Astrocyte (in vitro differentiated cells and primary cell): Measurements from ENCODE around the gene CADM4. TPM values are rescaled to one million over a fixed set of nuclear protein-coding genes. Genes with fewer than 3 reads are reported as not detected.

Source experiments
- DNase-seq: peaks from one replicate; pipeline ENCODE4 v3.0.0-alpha.2; 2010; ENCODE audit warnings: low read depth
- FAIRE-seq: peaks from 2 replicates; lab custom pipeline; 2011; peaks lifted over from hg19 to GRCh38; lab: Jason Lieb, UNC
- H2AFZ ChIP-seq: 2 replicates; pipeline ENCODE4 v1.6.0; 2012; ENCODE audit warnings: low read depth, low read length, inconsistent platforms
- H3K27ac ChIP-seq: 2 replicates; pipeline ENCODE4 v1.5.1; 2011; ENCODE audit warnings: low read depth, low read length, inconsistent platforms
- H3K27me3 ChIP-seq: 2 replicates; pipeline ENCODE4 v1.6.0; 2011; ENCODE audit warnings: low read length, inconsistent platforms; ENCODE audit not compliant: insufficient read depth
- H3K36me3 ChIP-seq: 2 replicates; pipeline ENCODE4 v1.5.1; 2011; ENCODE audit warnings: low read length, inconsistent platforms; ENCODE audit not compliant: insufficient read depth
- H3K4me1 ChIP-seq: 2 replicates; pipeline ENCODE4 v1.5.1; 2011; ENCODE audit warnings: low read length, inconsistent platforms; ENCODE audit not compliant: insufficient read depth
- H3K4me2 ChIP-seq: 2 replicates; pipeline ENCODE4 v1.6.0; 2012; ENCODE audit warnings: low read length, inconsistent platforms
- H3K4me3 ChIP-seq: 2 replicates; pipeline ENCODE4 v1.5.1; 2011; ENCODE audit warnings: low read depth, mild to moderate bottlenecking, low read length, inconsistent platforms; ENCODE audit not compliant: insufficient read depth
- H3K79me2 ChIP-seq: 2 replicates; pipeline ENCODE4 v1.6.0; 2012; ENCODE audit warnings: mild to moderate bottlenecking, low read length, inconsistent platforms; ENCODE audit not compliant: insufficient read depth
- H3K9ac ChIP-seq: 2 replicates; pipeline ENCODE4 v1.6.0; 2012; ENCODE audit warnings: mild to moderate bottlenecking, low read length, inconsistent platforms
- H3K9me3 ChIP-seq: 2 replicates; pipeline ENCODE4 v1.5.1; 2012; ENCODE audit warnings: low read depth, mild to moderate bottlenecking, low read length, inconsistent platforms; ENCODE audit not compliant: insufficient read depth
- H4K20me1 ChIP-seq: 2 replicates; pipeline ENCODE4 v1.6.0; 2012; ENCODE audit warnings: low read length, inconsistent platforms; ENCODE audit not compliant: insufficient read depth
- H3K27ac Mint-ChIP-seq: one replicate; pipeline ENCODE4 v1.8.0; 2021; ENCODE audit warnings: mild to moderate bottlenecking, mixed read lengths; ENCODE audit not compliant: unreplicated experiment
- H3K27me3 Mint-ChIP-seq: one replicate; pipeline ENCODE4 v1.8.0; 2021; ENCODE audit warnings: low read depth, mixed read lengths; ENCODE audit not compliant: unreplicated experiment
- H3K36me3 Mint-ChIP-seq: one replicate; pipeline ENCODE4 v1.8.0; 2021; ENCODE audit warnings: low read depth, mixed read lengths; ENCODE audit not compliant: unreplicated experiment
- H3K4me1 Mint-ChIP-seq: one replicate; pipeline ENCODE4 v1.8.0; 2021; ENCODE audit warnings: low read depth, mixed read lengths; ENCODE audit not compliant: unreplicated experiment
- H3K4me3 Mint-ChIP-seq: one replicate; pipeline ENCODE4 v1.8.0; 2021; ENCODE audit warnings: mild to moderate bottlenecking, moderate library complexity, mixed read lengths; ENCODE audit not compliant: unreplicated experiment
- H3K9me3 Mint-ChIP-seq: one replicate; pipeline ENCODE4 v1.8.0; 2021; ENCODE audit warnings: mild to moderate bottlenecking, mixed read lengths; ENCODE audit not compliant: unreplicated experiment
- EZH2 ChIP-seq: IDR thresholded peaks from 2 replicates; pipeline ENCODE4 v1.6.1; 2012; ENCODE audit warnings: mild to moderate bottlenecking, low read length, inconsistent platforms; ENCODE audit not compliant: insufficient read depth
- total RNA-seq: library from RNA; stranded (reverse); gene quantifications from 2 replicates; pipeline ENCODE4 v1.2.1, GENCODE V29; 2021
- TF ChIP-seq, protein P1 (sequence below): IDR thresholded peaks from 2 replicates; pipeline ENCODE4 v1.5.1; 2011; ENCODE audit warnings: low read depth, mild to moderate bottlenecking, inconsistent platforms, low read length, moderate library complexity; ENCODE audit not compliant: insufficient read depth

CADM4 gene
- total RNA-seq, 1 donor from 2014 or later, result 52.1 TPM

DNA sequence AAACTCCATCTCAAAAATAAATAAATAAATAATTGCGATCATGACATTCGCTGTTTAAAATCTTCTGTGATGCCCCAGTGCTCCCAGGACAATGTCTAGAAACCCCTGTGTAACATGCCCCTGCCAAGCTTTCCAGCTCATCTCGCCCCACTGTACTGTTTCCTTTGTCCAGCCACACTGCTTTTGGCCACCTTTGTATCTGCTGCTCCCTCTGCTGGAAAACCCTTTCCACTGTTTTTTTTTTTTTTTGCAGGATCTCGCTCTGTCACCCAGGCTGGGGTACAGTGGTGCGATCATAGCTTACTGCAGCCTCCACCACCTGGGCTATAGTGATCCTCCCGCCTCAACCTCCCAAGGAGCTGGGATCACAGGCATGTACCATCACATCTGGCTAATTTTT, 22.8 kb upstream of the CADM4 start:
- H3K4me2 ChIP-seq, result no peak overlapping the region
- peaks cover 3% of the 10 kb centered on the region for H3K4me1 ChIP-seq
- no peaks in the 10 kb centered on the region for H3K9me3 ChIP-seq
- no peak overlapping the region for H3K4me3 ChIP-seq
- FAIRE-seq, result no peak
- TF ChIP-seq EZH2, result no peak
- TF ChIP-seq, protein P1, sequence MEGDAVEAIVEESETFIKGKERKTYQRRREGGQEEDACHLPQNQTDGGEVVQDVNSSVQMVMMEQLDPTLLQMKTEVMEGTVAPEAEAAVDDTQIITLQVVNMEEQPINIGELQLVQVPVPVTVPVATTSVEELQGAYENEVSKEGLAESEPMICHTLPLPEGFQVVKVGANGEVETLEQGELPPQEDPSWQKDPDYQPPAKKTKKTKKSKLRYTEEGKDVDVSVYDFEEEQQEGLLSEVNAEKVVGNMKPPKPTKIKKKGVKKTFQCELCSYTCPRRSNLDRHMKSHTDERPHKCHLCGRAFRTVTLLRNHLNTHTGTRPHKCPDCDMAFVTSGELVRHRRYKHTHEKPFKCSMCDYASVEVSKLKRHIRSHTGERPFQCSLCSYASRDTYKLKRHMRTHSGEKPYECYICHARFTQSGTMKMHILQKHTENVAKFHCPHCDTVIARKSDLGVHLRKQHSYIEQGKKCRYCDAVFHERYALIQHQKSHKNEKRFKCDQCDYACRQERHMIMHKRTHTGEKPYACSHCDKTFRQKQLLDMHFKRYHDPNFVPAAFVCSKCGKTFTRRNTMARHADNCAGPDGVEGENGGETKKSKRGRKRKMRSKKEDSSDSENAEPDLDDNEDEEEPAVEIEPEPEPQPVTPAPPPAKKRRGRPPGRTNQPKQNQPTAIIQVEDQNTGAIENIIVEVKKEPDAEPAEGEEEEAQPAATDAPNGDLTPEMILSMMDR, result peak; percentile 39
- H3K27me3 Mint-ChIP-seq, result no peaks in the 10 kb centered on the region
- no peaks in the 10 kb centered on the region for H3K4me1 Mint-ChIP-seq
- no peaks in the 10 kb centered on the region for H3K9me3 Mint-ChIP-seq
- peaks cover 38% of the 10 kb centered on the region for H3K36me3 Mint-ChIP-seq
- no peaks in the 10 kb centered on the region for H3K27me3 ChIP-seq
- no peak overlapping the region for H3K27ac ChIP-seq
- H3K4me3 Mint-ChIP-seq, result no peak overlapping the region
- no peak for DNase-seq
- H4K20me1 ChIP-seq, result peaks cover 88% of the 10 kb centered on the region
- H3K79me2 ChIP-seq, result peaks cover 87% of the 10 kb centered on the region
- H2AFZ ChIP-seq, result no peak overlapping the region
- H3K27ac Mint-ChIP-seq, result no peak overlapping the region
- H3K36me3 ChIP-seq, result peaks cover 79% of the 10 kb centered on the region
- no peak overlapping the region for H3K9ac ChIP-seq

DNA sequence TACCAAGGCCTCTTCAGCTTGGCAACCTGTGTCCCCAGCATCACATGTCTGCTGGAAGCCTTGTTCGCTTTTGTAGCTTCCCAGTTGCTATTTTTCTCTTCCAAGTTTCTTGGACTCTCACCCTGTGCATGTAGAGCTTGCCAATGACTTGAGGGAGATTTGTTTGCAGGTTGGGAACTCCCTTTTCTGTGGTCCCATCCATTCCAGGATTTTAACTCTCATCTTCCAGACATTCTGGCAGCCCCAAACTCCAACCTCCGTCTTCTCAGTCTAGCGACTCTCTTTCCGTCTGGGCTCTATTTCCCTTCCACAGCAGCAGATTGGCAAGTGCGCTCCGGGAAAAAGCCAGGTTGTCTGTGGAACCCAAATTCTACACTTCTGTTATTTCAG, 21.3 kb upstream of the CADM4 start:
- TF ChIP-seq EZH2, result no peak
- TF ChIP-seq, protein P1, result no peak
- no peaks in the 10 kb centered on the region for H3K27me3 Mint-ChIP-seq
- no peaks in the 10 kb centered on the region for H3K9me3 Mint-ChIP-seq
- Histone ChIP-seq H3K27me3 (no peaks in the 10 kb centered on the region), H3K79me2 (peaks cover 81% of the 10 kb centered on the region), H3K36me3 (peaks cover 75% of the 10 kb centered on the region), H4K20me1 (peaks cover 91% of the 10 kb centered on the region), H3K27ac (no peak overlapping the region), H3K4me3 (no peak overlapping the region), H3K9me3 (no peaks in the 10 kb centered on the region), H3K4me1 (no peaks in the 10 kb centered on the region), H3K9ac (no peak overlapping the region), H2AFZ (no peak overlapping the region), H3K4me2 (no peak overlapping the region)
- no peak overlapping the region for H3K4me3 Mint-ChIP-seq
- H3K4me1 Mint-ChIP-seq, result no peaks in the 10 kb centered on the region
- FAIRE-seq (no peak), DNase-seq (no peak)
- peaks cover 36% of the 10 kb centered on the region for H3K36me3 Mint-ChIP-seq
- H3K27ac Mint-ChIP-seq, result no peak overlapping the region

- Histone ChIP-seq H3K27ac (no peak overlapping the region), H3K4me1 (no peaks in the 10 kb centered on the region), H3K9ac (no peak overlapping the region), H3K36me3 (peaks cover 73% of the 10 kb centered on the region), H3K9me3 (no peaks in the 10 kb centered on the region), H4K20me1 (peaks cover 89% of the 10 kb centered on the region), H3K4me3 (no peak overlapping the region), H3K79me2 (peaks cover 76% of the 10 kb centered on the region), H3K27me3 (no peaks in the 10 kb centered on the region), H3K4me2 (no peak overlapping the region), H2AFZ (no peak overlapping the region)
- no peak for TF ChIP-seq EZH2
- TF ChIP-seq, protein P1, result no peak
- Mint-ChIP-seq H3K9me3 (no peaks in the 10 kb centered on the region), H3K4me1 (no peaks in the 10 kb centered on the region), H3K27me3 (no peaks in the 10 kb centered on the region), H3K4me3 (no peak overlapping the region), H3K36me3 (peaks cover 39% of the 10 kb centered on the region), H3K27ac (no peak overlapping the region)
- DNase-seq (no peak), FAIRE-seq (no peak)
Observed at GRCh38 chr19:43660301-43660970, 20.8 kb upstream of the CADM4 start.
